GM15510 (cell line): ENCODE results near the gene GUCY1B1.

Source experiments
- POLR2A ChIP-seq: IDR thresholded peaks from 3 replicates; pipeline ENCODE4 v1.6.1; 2011; ENCODE audit warnings: borderline replicate concordance; ENCODE audit not compliant: insufficient read length; ENCODE audit errors: extremely low read depth

Gene GUCY1B1

DNA sequence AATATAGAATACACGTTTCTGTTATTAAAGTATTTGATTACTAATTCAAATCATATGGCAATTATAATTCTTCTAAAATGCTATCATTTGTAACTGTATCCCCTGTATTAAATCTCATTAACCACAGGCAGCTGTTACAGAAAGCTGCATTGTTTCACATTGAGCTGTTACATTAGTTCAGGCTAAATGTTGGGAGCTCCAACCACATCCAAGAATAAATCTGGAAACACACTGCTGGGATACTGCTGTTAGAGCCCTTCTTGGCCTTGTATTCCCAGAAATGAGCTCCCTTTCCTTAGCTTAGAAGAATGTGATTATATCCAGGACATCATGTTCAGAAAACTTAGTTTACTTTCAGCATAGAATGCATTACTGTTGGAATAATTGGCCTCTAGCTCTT is 48.2 kb downstream of the GUCY1B1 start:
- no peak for TF ChIP-seq POLR2A

DNA sequence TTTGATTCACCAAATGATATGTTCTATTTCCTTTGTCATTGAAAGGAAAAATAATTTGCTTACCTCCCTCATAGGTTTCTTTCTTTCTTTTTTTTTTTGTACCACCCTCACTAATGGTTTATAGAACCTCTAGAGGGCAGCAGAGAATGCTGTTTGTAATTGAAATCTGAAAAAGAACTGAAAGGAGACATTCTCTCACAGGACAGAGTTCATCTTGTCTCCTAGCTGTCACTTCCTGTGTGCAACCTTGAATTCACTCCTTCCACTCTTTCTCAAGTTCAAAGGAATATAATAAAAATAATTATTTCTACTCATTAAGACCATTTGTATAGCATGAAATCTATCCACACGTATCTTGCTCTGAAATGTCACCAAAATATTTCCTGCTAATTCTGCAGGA is 51.0 kb downstream of the GUCY1B1 start:
- no peak for TF ChIP-seq POLR2A

DNA sequence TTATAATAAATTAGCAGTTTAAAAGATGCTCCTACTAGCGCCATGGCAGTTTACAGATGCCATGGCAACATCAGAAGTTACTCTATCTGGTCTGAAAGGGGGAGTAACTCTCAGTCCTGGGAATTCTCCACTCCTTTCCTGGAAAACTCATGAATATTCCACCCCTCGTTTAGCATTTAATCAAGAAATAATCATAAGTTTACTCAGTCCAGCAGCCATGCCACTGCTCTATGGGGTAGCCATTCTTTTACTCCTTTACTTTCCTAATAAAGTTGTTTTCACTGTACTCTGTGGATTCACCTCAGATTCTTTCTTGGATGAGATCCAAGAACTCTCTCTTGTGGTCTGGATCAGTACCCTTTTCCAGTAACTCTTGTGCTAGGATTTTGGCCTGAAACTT is 52.3 kb downstream of the GUCY1B1 start:
- TF ChIP-seq POLR2A: no peak

DNA sequence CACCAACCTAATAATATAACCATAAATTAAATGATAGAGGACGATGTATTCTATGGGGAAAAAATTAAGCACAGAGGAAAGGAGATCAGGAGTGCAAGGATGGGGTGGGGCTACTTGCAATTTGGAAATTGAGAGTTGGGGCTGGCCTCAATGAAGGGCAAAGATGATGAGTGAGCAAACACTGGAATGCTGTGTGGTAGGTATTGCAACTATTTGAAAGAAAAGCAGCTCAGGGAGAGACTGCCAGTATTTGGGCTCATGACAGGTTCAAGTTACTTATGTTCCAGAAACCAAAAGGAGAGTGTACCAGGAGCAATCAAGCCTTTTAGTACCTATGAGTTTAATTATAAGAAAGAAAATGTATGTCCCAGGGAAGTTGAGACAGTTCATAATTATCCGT is 59.8 kb downstream of the GUCY1B1 start:
- TF ChIP-seq POLR2A: no peak

DNA sequence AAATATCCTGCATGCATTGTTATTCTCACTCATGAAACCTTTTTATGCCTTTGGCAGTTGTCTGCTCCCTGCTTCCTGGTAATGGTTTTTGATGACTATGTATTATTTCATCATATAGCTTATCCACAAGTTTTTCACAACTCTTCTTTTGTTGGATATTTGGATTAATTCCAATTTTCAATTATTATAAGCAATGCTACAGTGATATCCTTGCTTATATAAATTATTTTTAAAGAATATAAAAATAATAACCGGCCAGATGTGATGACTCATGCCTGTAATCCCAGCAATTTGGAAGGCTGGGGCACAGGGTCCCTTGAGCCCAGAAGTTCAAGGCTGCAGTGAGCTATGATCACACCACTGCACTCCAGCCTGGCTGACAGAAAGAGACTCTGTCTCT is 60.2 kb downstream of the GUCY1B1 start:
- TF ChIP-seq POLR2A: no peak

DNA sequence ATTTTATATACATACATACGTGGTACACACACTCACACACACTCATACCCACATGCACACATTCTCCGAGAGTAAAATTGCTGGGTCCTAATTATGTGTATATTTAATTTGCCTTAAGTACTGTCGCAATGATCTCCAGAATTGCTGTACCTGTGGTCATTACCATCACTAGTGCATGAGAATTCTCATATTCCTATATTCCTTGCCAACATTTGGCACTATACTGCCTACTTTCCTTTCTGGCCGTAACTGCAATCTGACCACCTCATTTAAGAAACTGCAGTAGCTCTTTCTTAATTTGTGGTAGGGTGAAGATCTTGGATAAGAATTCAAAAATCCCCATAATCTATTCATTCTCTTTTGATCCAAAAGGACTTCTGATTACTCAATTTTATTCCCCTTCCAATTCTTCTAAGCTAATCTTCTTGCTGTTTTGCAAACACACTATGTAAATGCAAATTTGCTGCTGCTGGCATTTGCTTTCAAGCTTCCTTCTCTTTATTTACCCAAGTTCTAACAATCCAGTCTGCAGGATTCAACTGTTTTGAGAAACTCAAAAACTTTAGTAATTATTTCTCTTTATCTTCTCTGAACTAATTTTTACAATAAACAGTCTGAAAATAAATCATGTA is 62.2 kb downstream of the GUCY1B1 start:
- TF ChIP-seq POLR2A: no peak

DNA sequence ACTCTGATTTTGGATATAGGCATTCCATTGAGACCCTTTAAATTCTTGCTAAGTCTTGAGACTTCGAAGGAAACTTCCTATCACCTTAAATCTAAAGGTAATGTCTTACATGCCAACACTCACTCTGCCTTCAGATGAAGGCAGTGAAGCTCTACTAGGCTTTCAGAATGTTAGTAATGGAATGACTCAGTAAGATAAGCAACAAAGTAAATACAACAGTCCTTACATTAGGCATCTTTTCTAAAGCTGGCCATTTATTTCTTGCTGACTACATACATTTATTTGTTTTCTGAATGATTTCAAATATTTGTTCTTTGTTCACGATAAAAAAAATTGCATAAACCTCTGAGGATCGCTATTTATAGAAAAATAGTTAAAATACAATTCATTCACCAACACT is 63.8 kb downstream of the GUCY1B1 start:
- no peak for TF ChIP-seq POLR2A

DNA sequence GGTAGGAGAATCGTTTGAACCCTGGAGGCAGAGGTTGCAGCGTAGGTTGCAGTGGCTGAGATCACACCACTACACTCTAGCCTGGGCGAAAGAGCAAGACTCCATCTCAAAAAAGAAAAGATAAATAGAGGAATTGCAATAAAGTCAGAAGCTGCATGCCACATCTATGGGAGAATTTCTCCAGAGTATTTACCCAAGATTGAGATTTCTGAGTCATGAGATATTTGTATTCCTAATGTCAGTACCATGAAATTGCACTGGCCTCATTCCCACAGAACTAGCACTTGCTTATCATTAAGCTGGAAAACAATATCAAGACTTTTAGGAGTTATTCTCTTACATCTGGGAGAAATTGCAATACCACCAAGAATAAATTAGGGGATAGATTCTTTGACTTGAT is 69.8 kb downstream of the GUCY1B1 start:
- TF ChIP-seq POLR2A: no peak

DNA sequence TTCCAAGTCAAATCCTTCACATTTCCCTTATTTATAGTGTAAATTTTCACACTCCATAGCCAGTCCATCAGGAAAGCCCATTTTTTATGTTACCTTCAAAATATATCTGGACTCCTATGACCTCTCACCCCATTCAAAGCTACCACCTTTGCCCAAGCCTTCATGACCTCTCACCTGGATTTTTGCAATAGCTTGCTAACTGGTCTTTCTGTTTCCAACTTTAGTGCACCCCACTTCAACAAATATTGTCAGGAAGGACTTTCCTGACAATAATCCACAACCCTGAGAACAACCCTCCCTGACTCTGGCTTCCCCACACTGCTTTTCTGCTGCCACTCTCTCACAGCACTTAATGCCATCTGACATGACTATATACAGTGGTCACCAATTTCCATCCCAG is 73.8 kb downstream of the GUCY1B1 start:
- TF ChIP-seq POLR2A: no peak

DNA sequence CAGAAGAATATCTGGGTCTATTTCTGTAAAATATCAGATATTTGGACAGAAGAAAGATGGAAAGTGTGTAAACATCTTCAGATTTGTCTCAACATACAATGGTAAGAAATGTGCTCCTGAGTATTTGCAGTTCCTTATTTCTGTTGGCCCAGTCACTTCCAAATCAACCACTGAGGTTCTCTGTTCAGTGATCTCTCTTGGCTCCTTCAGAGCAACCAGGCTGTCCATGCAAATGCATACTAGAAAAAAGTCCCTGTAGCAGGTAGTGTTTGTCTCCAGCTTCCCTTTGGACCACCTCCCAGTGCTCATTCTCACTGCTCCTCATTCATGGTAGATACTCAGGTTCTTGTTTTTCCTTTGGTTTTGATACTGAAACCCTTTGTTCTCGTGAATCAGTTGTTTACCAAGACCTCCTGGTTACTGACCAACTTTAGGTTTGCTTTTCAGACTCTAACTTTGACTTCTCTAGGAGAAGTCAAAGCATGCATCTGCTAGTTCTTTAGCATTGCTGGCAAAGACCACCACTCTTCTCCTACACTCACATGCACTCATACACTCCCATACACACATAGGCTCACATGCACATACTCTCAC is 78.5 kb downstream of the GUCY1B1 start:
- no peak for TF ChIP-seq POLR2A

DNA sequence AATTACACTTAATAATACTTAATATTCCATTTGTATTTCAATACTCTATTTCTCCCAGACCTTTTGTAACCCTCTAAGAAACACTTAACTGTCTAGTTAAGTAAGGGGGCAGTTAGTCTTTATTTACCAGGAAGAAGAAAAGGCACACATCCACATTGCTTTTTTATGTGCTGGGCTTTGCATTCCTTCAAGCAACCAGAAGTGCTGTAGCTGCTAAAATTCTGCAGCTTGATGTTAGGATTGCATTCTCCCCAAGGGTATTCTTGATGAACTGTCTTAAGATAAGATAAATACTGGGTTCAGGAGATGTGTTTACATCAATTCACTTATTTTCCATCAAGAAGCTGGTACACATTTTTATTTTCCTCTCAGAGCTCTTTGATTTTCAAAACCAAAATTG is 83.3 kb downstream of the GUCY1B1 start:
- no peak for TF ChIP-seq POLR2A

DNA sequence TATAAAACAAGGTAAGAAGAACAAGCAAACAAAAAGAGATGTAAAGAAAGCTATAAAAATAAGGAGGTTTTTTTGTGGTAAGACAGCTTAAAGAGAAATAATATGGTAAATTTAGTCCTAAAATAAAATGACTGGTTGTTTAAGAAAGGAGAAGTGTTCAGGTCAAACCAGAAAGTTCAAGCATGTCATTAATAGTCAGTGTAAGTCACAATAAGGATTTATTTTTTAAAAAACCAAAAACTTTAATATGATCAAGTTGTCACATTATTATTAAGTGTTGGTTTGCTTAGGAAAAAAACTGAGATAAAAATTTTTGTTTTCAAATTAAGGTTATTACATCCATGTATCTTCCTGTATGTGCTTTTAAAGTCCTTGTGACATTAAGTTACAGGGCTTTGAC is 88.1 kb downstream of the GUCY1B1 start:
- TF ChIP-seq POLR2A: no peak

DNA sequence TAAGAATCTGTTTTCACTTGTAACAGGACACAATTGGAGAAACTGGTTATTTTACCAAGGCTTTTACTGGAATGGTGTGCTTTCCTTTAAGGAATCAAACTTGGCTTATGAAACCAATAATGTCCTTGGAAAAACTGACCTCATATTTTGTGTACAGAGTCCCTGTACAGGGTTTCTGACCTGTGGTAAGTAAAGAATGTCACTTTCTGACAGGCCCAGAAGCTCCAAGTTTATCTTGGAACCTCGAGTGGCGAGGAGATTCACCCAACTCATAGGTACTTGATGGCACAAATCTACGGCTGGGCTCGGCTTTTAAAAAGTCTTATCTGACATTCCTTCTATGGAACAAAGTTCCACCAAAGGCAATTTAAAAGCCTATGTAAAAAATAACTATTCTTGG is 90.2 kb downstream of the GUCY1B1 start:
- TF ChIP-seq POLR2A: no peak

DNA sequence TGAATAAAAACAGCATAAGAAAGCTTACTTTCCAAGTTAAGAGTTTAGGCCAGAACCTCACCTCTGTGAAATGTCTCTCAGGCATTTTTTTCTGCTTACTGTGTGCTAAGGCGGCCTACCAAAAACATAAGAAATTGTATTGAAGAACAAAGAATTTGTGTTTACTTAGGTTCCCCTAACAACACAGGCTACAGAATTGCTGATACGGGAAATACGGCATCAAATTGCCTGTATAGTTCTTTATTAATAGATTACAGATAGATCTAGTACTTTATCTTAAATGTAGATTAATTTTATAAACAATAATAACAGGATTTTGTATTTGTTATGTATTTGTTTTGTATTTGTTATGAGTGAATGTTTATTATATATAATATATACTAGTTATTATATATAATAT is 94.4 kb downstream of the GUCY1B1 start:
- no peak for TF ChIP-seq POLR2A

DNA sequence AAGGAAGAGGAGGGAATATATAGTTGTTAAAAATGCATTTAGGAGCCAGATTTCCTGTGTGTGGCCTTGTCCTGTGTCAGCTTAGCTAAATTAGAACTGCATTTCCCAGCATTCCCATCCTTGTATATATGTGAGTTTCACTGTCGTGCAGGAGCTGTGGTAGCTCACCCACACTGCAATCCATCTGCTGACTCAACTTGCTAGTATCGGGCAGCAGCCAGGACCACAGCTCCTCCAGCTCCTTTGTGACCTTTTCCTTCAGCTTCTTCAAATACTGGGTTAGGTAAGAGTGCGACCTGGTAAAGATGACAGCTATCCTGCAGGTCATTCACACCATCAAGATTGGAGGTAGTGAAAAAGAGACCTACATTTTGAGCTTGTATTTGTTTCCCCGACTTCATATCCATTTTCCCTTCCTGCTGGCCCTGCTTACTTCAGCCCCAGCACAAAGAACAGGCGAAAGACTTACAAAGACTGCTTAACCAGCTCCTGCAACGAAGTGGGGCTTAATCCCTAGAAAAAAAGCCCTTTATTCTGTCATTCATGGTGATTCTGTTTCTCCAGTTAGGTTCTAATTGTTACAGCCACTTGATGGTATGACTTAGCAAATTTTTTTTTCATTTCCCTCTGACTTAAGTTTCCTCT is 95.9 kb downstream of the GUCY1B1 start:
- no peak for TF ChIP-seq POLR2A

DNA sequence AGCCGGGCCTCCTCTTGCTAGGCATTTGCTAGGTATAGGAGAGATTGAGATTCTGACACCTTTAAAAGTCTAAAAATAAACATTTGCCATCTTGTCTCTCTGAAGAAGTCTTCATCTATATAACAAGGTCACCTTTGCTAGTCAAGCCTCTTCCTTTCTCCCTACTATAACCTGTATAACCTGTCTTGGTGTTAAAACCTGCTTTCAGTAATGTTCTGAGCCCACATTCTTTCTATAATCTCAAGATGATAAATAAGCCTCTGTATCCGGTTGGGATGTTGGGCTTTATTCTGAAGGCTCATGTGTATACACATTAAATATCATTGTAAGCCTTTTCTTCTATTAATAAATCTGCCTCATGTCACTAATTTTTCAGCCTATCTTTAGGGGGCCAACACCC is 97.1 kb downstream of the GUCY1B1 start:
- TF ChIP-seq POLR2A: no peak
